HCT116 (cell line): ENCODE data around the gene IL22RA2. TPM values are rescaled to one million over a fixed set of nuclear protein-coding genes. Genes with fewer than 3 reads are reported as not detected.

Experiments used
- ATAC-seq: fragments of 200-7000 bp; cut with Tn5 transposase; 2 replicates; pipeline ENCODE4 v1.9.1; 2020; ENCODE audit warnings: mild to moderate bottlenecking, moderate library complexity
- BruUV-seq: library from RNA; stranded (reverse); fragments of 400-500 nt; replicated peaks from 2 replicates; lab custom pipeline; 2021; lab: Mats Ljungman, UMichigan
- CTCF ChIA-PET: fragments of 300-600 bp; sonication (Branson Sonifier 250); formaldehyde crosslinking; loops from one replicate; lab custom pipeline; 2021; ENCODE audit warnings: antibody characterized with exemption; lab: Charles Lee
- POLR2A ChIA-PET: fragments of 300-600, 350-600 bp; sonication (Branson Sonifier 250); formaldehyde crosslinking; loops from one replicate; lab custom pipeline; 2021; ENCODE audit warnings: antibody characterized with exemption; lab: Charles Lee
- RAD21 ChIA-PET, 2 experiments: fragments of 300-600 bp; sonication (Branson Sonifier 250); formaldehyde crosslinking; loops; one replicate each; lab custom pipeline; 2023; ENCODE audit warnings: low total read pairs in 2 of 2; ENCODE audit not compliant: uncharacterized antibody in 2 of 2, unreplicated experiment in 2 of 2, low non-redundant PET in 1 of 2; lab: Charles Lee
- DNase-seq: peaks from one replicate; pipeline ENCODE4 v3.0.0-alpha.2; 2010; ENCODE audit warnings: low read depth, low spot score
- H2AFZ ChIP-seq: fragments of 200-600 bp; shearing (Covaris generic), sonication (generic); 2 replicates; pipeline ENCODE4 v1.6.1; 2017; ENCODE audit warnings: low read depth, mixed run types, mixed read lengths, antibody characterized with exemption, low read length; ENCODE audit not compliant: poor library complexity, severe bottlenecking
- H3K27ac ChIP-seq: 2 replicates; pipeline ENCODE4 v1.5.1; 2012; ENCODE audit warnings: low read depth, low read length
- H3K27me3 ChIP-seq: fragments of 200-600 bp; sonication (generic); 2 replicates; pipeline ENCODE4 v1.6.1; 2016; ENCODE audit warnings: mixed run types, low read length, mixed read lengths; ENCODE audit not compliant: insufficient read depth
- H3K36me3 ChIP-seq, 2 experiments: fragments of 200-500 bp in 1 of 2; fragments of 200-600 bp in 1 of 2; sonication (Bioruptor generic) in 1 of 2; sonication (generic) in 1 of 2; 2 replicates each; pipeline versions ENCODE4 v1.5.1 to v1.6.1; 2014 to 2016; ENCODE audit warnings: low read length in 2 of 2, inconsistent platforms in 1 of 2, mixed read lengths in 1 of 2, mixed run types in 1 of 2; ENCODE audit not compliant: insufficient read depth in 2 of 2, control insufficient read depth in 1 of 2
- H3K4me1 ChIP-seq, 2 experiments: fragments of 200-600 bp in 1 of 2; sonication (generic) in 1 of 2; 2 replicates each; pipeline versions ENCODE4 v1.5.1 to v1.6.1; 2012 to 2017; ENCODE audit warnings: low read length in 2 of 2, inconsistent platforms in 1 of 2, mild to moderate bottlenecking in 1 of 2, mixed read lengths in 1 of 2, mixed run types in 1 of 2, moderate library complexity in 1 of 2; ENCODE audit not compliant: insufficient read depth in 2 of 2, control insufficient read depth in 1 of 2
- H3K4me2 ChIP-seq: fragments of 200-600 bp; sonication (generic); 2 replicates; pipeline ENCODE4 v1.6.1; 2017; ENCODE audit warnings: mixed run types, low read length, mixed read lengths
- H3K4me3 ChIP-seq, 2 experiments: fragments of 200-600 bp in 1 of 2; sonication (generic) in 1 of 2; replicated peaks in 1 of 2; 2 replicates each; pipeline ENCODE4 v1.5.1; 2011 to 2016; ENCODE audit warnings: low read length in 2 of 2, control low read depth in 1 of 2, low read depth in 1 of 2, mild to moderate bottlenecking in 1 of 2, mixed read lengths in 1 of 2, mixed run types in 1 of 2
- H3K79me2 ChIP-seq: fragments of 200-600 bp; sonication (generic); 2 replicates; pipeline ENCODE4 v1.6.1; 2017; ENCODE audit warnings: mild to moderate bottlenecking, mixed run types, low read length, moderate library complexity, mixed read lengths; ENCODE audit not compliant: insufficient read depth
- H3K9ac ChIP-seq: fragments of 200-600 bp; sonication (generic); 2 replicates; pipeline ENCODE4 v1.6.1; 2016; ENCODE audit warnings: low read length, mixed read lengths
- H3K9me2 ChIP-seq: fragments of 200-600 bp; sonication (generic), shearing (Covaris generic); 2 replicates; pipeline ENCODE4 v1.6.1; 2017; ENCODE audit warnings: mixed run types, mild to moderate bottlenecking, moderate library complexity; ENCODE audit not compliant: insufficient read depth
- H3K9me3 ChIP-seq, 2 experiments: fragments of 200-500 bp in 1 of 2; fragments of 200-600 bp in 1 of 2; sonication (Bioruptor generic) in 1 of 2; sonication (generic) in 1 of 2; 2 replicates each; pipeline ENCODE4 v1.6.1; 2014 to 2017; ENCODE audit warnings: low read length in 2 of 2, mixed read lengths in 2 of 2, inconsistent platforms in 1 of 2, low read depth in 1 of 2, mild to moderate bottlenecking in 1 of 2, mixed run types in 1 of 2, moderate library complexity in 1 of 2; ENCODE audit not compliant: control insufficient read depth in 1 of 2, insufficient read depth in 1 of 2
- H4K20me1 ChIP-seq: fragments of 200-600 bp; sonication (generic), shearing (Covaris generic); 2 replicates; pipeline ENCODE4 v1.6.1; 2017; ENCODE audit warnings: mixed run types, mild to moderate bottlenecking, moderate library complexity; ENCODE audit not compliant: insufficient read depth
- ATF3 ChIP-seq: IDR thresholded peaks from 2 replicates; pipeline ENCODE4 v1.6.1; 2012
- CTCF ChIP-seq, 3 experiments: fragments of 200-600 bp in 1 of 3; sonication (generic) in 1 of 3; IDR thresholded peaks in 2 of 3; conservative IDR thresholded peaks in 1 of 3; 2 replicates each; pipeline ENCODE4 v1.5.1; 2012 to 2017; ENCODE audit warnings: low read depth in 2 of 3, low read length in 2 of 3, antibody characterized with exemption in 1 of 3, borderline replicate concordance in 1 of 3, control low read depth in 1 of 3, mild to moderate bottlenecking in 1 of 3, mixed read lengths in 1 of 3, mixed run types in 1 of 3, moderate library complexity in 1 of 3; ENCODE audit not compliant: insufficient read depth in 1 of 3
- ELF1 ChIP-seq: IDR thresholded peaks from 2 replicates; pipeline ENCODE4 v1.6.1; 2012; ENCODE audit warnings: low read depth, borderline replicate concordance
- RAD21 ChIP-seq: IDR thresholded peaks from 2 replicates; pipeline ENCODE4 v1.6.1; 2012; ENCODE audit warnings: low read depth, mild to moderate bottlenecking
- SP1 ChIP-seq: IDR thresholded peaks from 2 replicates; pipeline ENCODE4 v1.6.1; 2012; ENCODE audit warnings: low read depth
- YY1 ChIP-seq: IDR thresholded peaks from 2 replicates; pipeline ENCODE4 v1.6.1; 2011; ENCODE audit warnings: low read length, low read depth, moderate library complexity, mild to moderate bottlenecking; ENCODE audit not compliant: insufficient replicate concordance; ENCODE audit errors: extremely low read depth
- ZBTB33 ChIP-seq: IDR thresholded peaks from 2 replicates; pipeline ENCODE4 v1.6.1; 2011; ENCODE audit warnings: mild to moderate bottlenecking, low read length, moderate library complexity; ENCODE audit not compliant: insufficient replicate concordance; ENCODE audit errors: extremely low read depth
- ZFX ChIP-seq: fragments of 450-650 bp; IDR thresholded peaks from 2 replicates; pipeline ENCODE4 v1.6.1; 2017
- ZNF274 ChIP-seq: fragments of 200-500 bp; sonication (Bioruptor generic); IDR thresholded peaks from 2 replicates; pipeline ENCODE4 v1.6.1; 2014; ENCODE audit warnings: mild to moderate bottlenecking, low read depth, low read length, inconsistent platforms
- intact Hi-C: fragments of 100-400 bp; cut with micrococcal nuclease; formaldehyde crosslinking; loops from 2 replicates; pipeline ENCODE4 v1.10.0; 2022
- total RNA-seq: library from RNA; stranded (reverse); gene quantifications from one replicate; pipeline ENCODE4 v1.2.1, GENCODE V29; 2021; ENCODE audit not compliant: unreplicated experiment

Gene IL22RA2
- total RNA-seq, 1 experiment from 2014 or later, result not detected

GRCh38 chr6:137136065-137136464, 37.4 kb downstream of the IL22RA2 start:
- DNase-seq, result no peak
- ChIA-PET POLR2A (no interaction called here), CTCF (no interaction called here)
- no peak overlapping the region for H3K27ac ChIP-seq
- H3K4me3 ChIP-seq, result no peak overlapping the region
- no peaks in the 10 kb centered on the region for H3K27me3 ChIP-seq
- intact Hi-C loops, result no loop called here
- H4K20me1 ChIP-seq, result no peaks in the 10 kb centered on the region
- no peaks in the 10 kb centered on the region for H3K36me3 ChIP-seq
- no peak overlapping the region for H3K9ac ChIP-seq
- H3K79me2 ChIP-seq, result no peaks in the 10 kb centered on the region
- H3K4me2 ChIP-seq, result no peak overlapping the region
- H2AFZ ChIP-seq, result no peak overlapping the region
- no peaks in the 10 kb centered on the region for H3K9me2 ChIP-seq
- TF ChIP-seq ATF3, result no peak
- TF ChIP-seq ZBTB33, result no peak
- TF ChIP-seq YY1, result no peak
- no peak for TF ChIP-seq SP1
- TF ChIP-seq ELF1, result no peak
- TF ChIP-seq RAD21, result peak; percentile 34; the same call in 1 of the 2 replicates
- TF ChIP-seq CTCF (IDR thresholded peaks at IDR 0.05 in 2 of 3, conservative IDR thresholded peaks at IDR 0.05 in 1 of 3; ENCODE audit: borderline replicate concordance in 1 of 3, insufficient read depth in 1 of 3, low read depth in 2 of 3, low read length in 2 of 3), result peak in 1 of 3 experiments; percentile 14; a peak in 1 of 6 replicates
- TF ChIP-seq ZFX, result no peak
- no peak for TF ChIP-seq ZNF274
- TF ChIP-seq, all 23 proteins: peak for 2
- BruUV-seq, result no TSS peak
- RAD21 ChIA-PET, result no interaction called here
- H3K4me1 ChIP-seq, result no peaks in the 10 kb centered on the region
- no peak for ATAC-seq
- 0 out of 4 replicates have a peak, but pooled peaks cover 0 to 4% of the 10 kb centered on the region in 2 experiments for H3K9me3 ChIP-seq
